B cell (primary cell): ENCODE data around the gene MSN. TPM values are rescaled to one million over a fixed set of nuclear protein-coding genes. Genes with fewer than 3 reads are reported as not detected.

Experiments used
- ATAC-seq: fragments of 200-7000 bp; cut with Tn5 transposase; one replicate; pipeline ENCODE4 v1.10.0; 2021; ENCODE audit warnings: low read depth, mild to moderate bottlenecking, moderate number of reproducible peaks, moderate library complexity
- CTCF ChIA-PET: fragments of 350-600 bp; sonication (Branson Sonifier 250); formaldehyde crosslinking; loops from one replicate; lab custom pipeline; 2021; ENCODE audit warnings: antibody characterized with exemption, inconsistent platforms; lab: Charles Lee
- POLR2A ChIA-PET: fragments of 350-600 bp; sonication (Branson Sonifier 250); formaldehyde crosslinking; loops from one replicate; lab custom pipeline; 2021; ENCODE audit warnings: antibody characterized with exemption; lab: Charles Lee
- DNase-seq: peaks from one replicate; pipeline ENCODE4 v3.0.0; 2013
- H2AFZ ChIP-seq: 2 replicates; pipeline ENCODE4 v1.6.1; 2012; ENCODE audit warnings: mild to moderate bottlenecking, low read depth, low read length; ENCODE audit not compliant: insufficient read depth, poor library complexity, severe bottlenecking
- H3K27ac ChIP-seq, 2 donors: 1 replicate in 1 of 2; 2 replicates in 1 of 2; pipeline ENCODE4 v1.5.1; 2012 to 2013; ENCODE audit warnings: low read length in 2 of 2, mild to moderate bottlenecking in 2 of 2, moderate library complexity in 1 of 2
- H3K27me3 ChIP-seq, 4 experiments: fragments of 200-600 bp in 1 of 4; sonication (generic) in 1 of 4; replicated peaks in 1 of 4; 1 replicate in 2 of 4; 2 replicates in 2 of 4; pipeline versions ENCODE4 v1.6.1 to v1.7.0; 2013 to 2016; ENCODE audit warnings: low read length in 3 of 4, mild to moderate bottlenecking in 2 of 4, mixed read lengths in 1 of 4, moderate library complexity in 1 of 4; ENCODE audit not compliant: insufficient read depth in 4 of 4, control insufficient read depth in 3 of 4; ENCODE audit errors: control extremely low read depth in 1 of 4
- H3K36me3 ChIP-seq, 2 experiments: replicated peaks in 1 of 2; 1 replicate in 1 of 2; 2 replicates in 1 of 2; pipeline versions ENCODE4 v1.6.1 to v1.7.1; 2013; ENCODE audit warnings: low read length in 1 of 2; ENCODE audit not compliant: insufficient read depth in 2 of 2, control insufficient read depth in 1 of 2; ENCODE audit errors: control extremely low read depth in 1 of 2, extremely low read depth in 1 of 2
- H3K4me1 ChIP-seq, 2 donors: fragments of 200-600 bp in 1 of 2; sonication (generic) in 1 of 2; 1 replicate in 1 of 2; 2 replicates in 1 of 2; pipeline versions ENCODE4 v1.5.1 to v1.6.1; 2013 to 2017; ENCODE audit warnings: low read length in 2 of 2; ENCODE audit not compliant: control insufficient read depth in 2 of 2, insufficient read depth in 2 of 2
- H3K4me2 ChIP-seq: replicated peaks from 2 replicates; pipeline ENCODE3; 2012; ENCODE audit warnings: mild to moderate bottlenecking, low read depth, low read length; ENCODE audit not compliant: poor library complexity, severe bottlenecking
- H3K4me3 ChIP-seq, 5 experiments: fragments of 200-600 bp in 1 of 5; sonication (generic) in 1 of 5; 1 replicate in 3 of 5; 2 replicates in 2 of 5; pipeline versions ENCODE4 v1.5.1 to v1.7.0; 2011 to 2016; ENCODE audit warnings: low read length in 4 of 5, mild to moderate bottlenecking in 4 of 5, low read depth in 2 of 5, control low read depth in 1 of 5, moderate library complexity in 1 of 5; ENCODE audit not compliant: insufficient read depth in 1 of 5; ENCODE audit errors: control extremely low read depth in 1 of 5, extremely low read depth in 1 of 5
- H3K79me2 ChIP-seq: fragments of 200-600 bp; sonication (generic); one replicate; pipeline ENCODE4 v1.6.0; 2016; ENCODE audit warnings: low read length; ENCODE audit not compliant: control insufficient read depth, insufficient read depth
- H3K9ac ChIP-seq: fragments of 200-600 bp; sonication (generic); 2 replicates; pipeline ENCODE4 v1.6.1; 2017; ENCODE audit warnings: mild to moderate bottlenecking, low read length, moderate library complexity
- H3K9me3 ChIP-seq, 3 donors: one replicate each; pipeline versions ENCODE4 v1.6.1 to v1.7.1; 2013; ENCODE audit warnings: low read length in 2 of 3; ENCODE audit not compliant: control insufficient read depth in 2 of 3, insufficient read depth in 1 of 3; ENCODE audit errors: control extremely low read depth in 1 of 3
- H4K20me1 ChIP-seq: 2 replicates; pipeline ENCODE4 v1.6.0; 2012; ENCODE audit warnings: mild to moderate bottlenecking, low read length; ENCODE audit not compliant: insufficient read depth, control insufficient read depth, poor library complexity, severe bottlenecking
- H3K27ac Mint-ChIP-seq: one replicate; pipeline ENCODE4 v1.8.0; 2021; ENCODE audit warnings: mixed read lengths
- H3K27me3 Mint-ChIP-seq: one replicate; pipeline ENCODE4 v1.8.0; 2021; ENCODE audit warnings: mixed read lengths
- H3K4me1 Mint-ChIP-seq: one replicate; pipeline ENCODE4 v1.8.0; 2021; ENCODE audit warnings: mixed read lengths
- H3K4me3 Mint-ChIP-seq: one replicate; pipeline ENCODE4 v1.8.0; 2021; ENCODE audit warnings: mixed read lengths
- H3K9me3 Mint-ChIP-seq: one replicate; pipeline ENCODE4 v1.8.0; 2022; ENCODE audit warnings: mixed read lengths; ENCODE audit not compliant: insufficient read depth
- EZH2 ChIP-seq: IDR thresholded peaks from 2 replicates; pipeline ENCODE4 v1.6.1; 2012; ENCODE audit warnings: borderline replicate concordance, low read depth, mild to moderate bottlenecking, moderate library complexity, low read length; ENCODE audit not compliant: insufficient read depth, poor library complexity, severe bottlenecking
- WGBS: methylation state at CpG from one replicate; pipeline ENCODE4 v1.1.5; 2013; ENCODE audit warnings: missing lambda C conversion rate; ENCODE audit not compliant: insufficient coverage; 5-methylcytosine and 5-hydroxymethylcytosine counted together
- intact Hi-C: fragments of 100-400 bp; cut with micrococcal nuclease; formaldehyde crosslinking; loops from one replicate; pipeline ENCODE4 v1.10.0; 2022
- polyA plus RNA-seq: library from polyadenylated mRNA; depleted of rRNA; stranded (reverse); fragments of >200 nt; gene quantifications from 2 replicates; pipeline ENCODE4 v1.2.3, GENCODE V29; 2012
- total RNA-seq, 2 donors: library from RNA; stranded (reverse); fragments of 120-200 nt in 1 of 2; gene quantifications; 1 replicate in 1 of 2; 2 replicates in 1 of 2; pipeline versions ENCODE4 v1.2.3 to v1.2.4, GENCODE V29; 2013 to 2022
- TF ChIP-seq, protein P1 (sequence below): fragments of 200-600 bp; IDR thresholded peaks from one replicate; pipeline ENCODE4 v1.8.0; 2022; ENCODE audit warnings: antibody characterized with exemption, mild to moderate bottlenecking

Gene MSN
- total and polyA plus RNA-seq, 2 donors (not counting 1 experiment from before 2014, with no cell fraction given), result 181 to 414 TPM

GRCh38 chrX:65740909-65741308, 73.5 kb downstream of the MSN start:
- Mint-ChIP-seq H3K9me3 (no peaks in the 10 kb centered on the region), H3K27me3 (no peaks in the 10 kb centered on the region), H3K27ac (peak overlapping the region; percentile 61), H3K4me1 (peaks cover 18% of the 10 kb centered on the region), H3K4me3 (no peak overlapping the region)
- peak overlapping the region in 1 of 2 donors; percentile 16 for H3K27ac ChIP-seq
- H3K4me2 ChIP-seq, result no peak overlapping the region
- ATAC-seq (no peak), DNase-seq (no peak)
- H3K9me3 ChIP-seq, result no peaks in the 10 kb centered on the region
- H3K36me3 ChIP-seq, result peaks cover 2 to 52% of the 10 kb centered on the region in 2 experiments
- no peaks in the 10 kb centered on the region for H3K79me2 ChIP-seq
- no peak overlapping the region for H3K4me3 ChIP-seq
- CTCF ChIA-PET, result interaction anchor here (0.6 to 0.9 kb wide), 2 partner anchors 20 to 471 kb away, joined by 3 read pairs; no protein-coding TSS in a partner anchor
- intact Hi-C loops, result no loop called here
- peaks cover 0 to 6% of the 10 kb centered on the region in 2 donors for H3K4me1 ChIP-seq
- H2AFZ ChIP-seq, result no peak overlapping the region
- H3K9ac ChIP-seq, result no peak overlapping the region
- H3K27me3 ChIP-seq, result no peaks in the 10 kb centered on the region
- POLR2A ChIA-PET, result no interaction called here
- TF ChIP-seq, protein P1, sequence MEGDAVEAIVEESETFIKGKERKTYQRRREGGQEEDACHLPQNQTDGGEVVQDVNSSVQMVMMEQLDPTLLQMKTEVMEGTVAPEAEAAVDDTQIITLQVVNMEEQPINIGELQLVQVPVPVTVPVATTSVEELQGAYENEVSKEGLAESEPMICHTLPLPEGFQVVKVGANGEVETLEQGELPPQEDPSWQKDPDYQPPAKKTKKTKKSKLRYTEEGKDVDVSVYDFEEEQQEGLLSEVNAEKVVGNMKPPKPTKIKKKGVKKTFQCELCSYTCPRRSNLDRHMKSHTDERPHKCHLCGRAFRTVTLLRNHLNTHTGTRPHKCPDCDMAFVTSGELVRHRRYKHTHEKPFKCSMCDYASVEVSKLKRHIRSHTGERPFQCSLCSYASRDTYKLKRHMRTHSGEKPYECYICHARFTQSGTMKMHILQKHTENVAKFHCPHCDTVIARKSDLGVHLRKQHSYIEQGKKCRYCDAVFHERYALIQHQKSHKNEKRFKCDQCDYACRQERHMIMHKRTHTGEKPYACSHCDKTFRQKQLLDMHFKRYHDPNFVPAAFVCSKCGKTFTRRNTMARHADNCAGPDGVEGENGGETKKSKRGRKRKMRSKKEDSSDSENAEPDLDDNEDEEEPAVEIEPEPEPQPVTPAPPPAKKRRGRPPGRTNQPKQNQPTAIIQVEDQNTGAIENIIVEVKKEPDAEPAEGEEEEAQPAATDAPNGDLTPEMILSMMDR, result no peak
- TF ChIP-seq EZH2, result no peak
- H4K20me1 ChIP-seq, result no peaks in the 10 kb centered on the region

- Histone ChIP-seq H3K36me3 (peaks cover 2 to 43% of the 10 kb centered on the region in 2 experiments), H3K79me2 (no peaks in the 10 kb centered on the region), H3K27me3 (no peaks in the 10 kb centered on the region), H4K20me1 (no peaks in the 10 kb centered on the region), H3K9ac (no peak overlapping the region), H3K4me2 (no peak overlapping the region), H2AFZ (no peak overlapping the region), H3K27ac (no peak overlapping the region), H3K4me1 (peaks cover 0 to 6% of the 10 kb centered on the region in 2 donors), H3K9me3 (no peaks in the 10 kb centered on the region), H3K4me3 (no peak overlapping the region)
- DNase-seq (no peak), ATAC-seq (no peak)
- no peaks in the 10 kb centered on the region for H3K9me3 Mint-ChIP-seq
- no peak overlapping the region for H3K27ac Mint-ChIP-seq
- no peaks in the 10 kb centered on the region for H3K27me3 Mint-ChIP-seq
- POLR2A ChIA-PET, result no interaction called here
- intact Hi-C loops, result no loop called here
- H3K4me1 Mint-ChIP-seq, result peaks cover 24% of the 10 kb centered on the region
- H3K4me3 Mint-ChIP-seq, result no peak overlapping the region
- CTCF ChIA-PET, result no interaction called here
- no CpG with 5 or more reads among the region's 2 CpGs for WGBS
- TF ChIP-seq, protein P1, result no peak
- no peak for TF ChIP-seq EZH2
Observed at GRCh38 chrX:65741823-65742222, 74.4 kb downstream of the MSN start.
